IPS-NIHi7 (cell line): ENCODE measurements around the gene COL18A1.

Experiments used
- DNase-seq: peaks from one replicate; pipeline ENCODE4 v3.0.0; 2012; ENCODE audit warnings: mixed read lengths; ENCODE audit errors: extremely low spot score

COL18A1 gene

GRCh38 chr21:45454926-45455673, 50.1 kb downstream of the COL18A1 start:
- no peak for DNase-seq

GRCh38 chr21:45455674-45456583, 51.0 kb downstream of the COL18A1 start:
- DNase-seq = no peak

- no peak for DNase-seq
Measured at GRCh38 chr21:45456584-45457160, 51.7 kb downstream of the COL18A1 start.

- no peak for DNase-seq
Measured at GRCh38 chr21:45457161-45457831, 52.3 kb downstream of the COL18A1 start.

GRCh38 chr21:45457832-45458172, 52.8 kb downstream of the COL18A1 start:
- no peak for DNase-seq

GRCh38 chr21:45458281-45459170, 53.6 kb downstream of the COL18A1 start:
- DNase-seq = no peak

- no peak for DNase-seq
Measured at GRCh38 chr21:45459171-45460010, 54.4 kb downstream of the COL18A1 start.

- no peak for DNase-seq
Measured at GRCh38 chr21:45460011-45460565, 55.1 kb downstream of the COL18A1 start.

GRCh38 chr21:45460611-45461368, 55.8 kb downstream of the COL18A1 start:
- DNase-seq = no peak

GRCh38 chr21:45461369-45461750, 56.4 kb downstream of the COL18A1 start:
- no peak for DNase-seq

GRCh38 chr21:45461806-45462341, 56.9 kb downstream of the COL18A1 start:
- DNase-seq = no peak

GRCh38 chr21:45463871-45464270, 58.9 kb downstream of the COL18A1 start:
- no peak for DNase-seq

- no peak for DNase-seq
Measured at GRCh38 chr21:45464309-45464708, 59.3 kb downstream of the COL18A1 start.

- DNase-seq = no peak
Measured at GRCh38 chr21:45465105-45465504, 60.1 kb downstream of the COL18A1 start.

GRCh38 chr21:45465611-45466329, 60.8 kb downstream of the COL18A1 start:
- DNase-seq = no peak

- DNase-seq = no peak
Measured at GRCh38 chr21:45466330-45467220, 61.6 kb downstream of the COL18A1 start.

- DNase-seq = no peak
Measured at GRCh38 chr21:45467221-45467779, 62.3 kb downstream of the COL18A1 start.
